Measurements from ENCODE around the gene FIP1L1.
"Not testable (repeated sequence)": the region's sequence is repeated elsewhere in the genome, so short reads cannot be mapped to it uniquely, and the experiment has no call there.

- TF ChIP-seq, protein P1, sequence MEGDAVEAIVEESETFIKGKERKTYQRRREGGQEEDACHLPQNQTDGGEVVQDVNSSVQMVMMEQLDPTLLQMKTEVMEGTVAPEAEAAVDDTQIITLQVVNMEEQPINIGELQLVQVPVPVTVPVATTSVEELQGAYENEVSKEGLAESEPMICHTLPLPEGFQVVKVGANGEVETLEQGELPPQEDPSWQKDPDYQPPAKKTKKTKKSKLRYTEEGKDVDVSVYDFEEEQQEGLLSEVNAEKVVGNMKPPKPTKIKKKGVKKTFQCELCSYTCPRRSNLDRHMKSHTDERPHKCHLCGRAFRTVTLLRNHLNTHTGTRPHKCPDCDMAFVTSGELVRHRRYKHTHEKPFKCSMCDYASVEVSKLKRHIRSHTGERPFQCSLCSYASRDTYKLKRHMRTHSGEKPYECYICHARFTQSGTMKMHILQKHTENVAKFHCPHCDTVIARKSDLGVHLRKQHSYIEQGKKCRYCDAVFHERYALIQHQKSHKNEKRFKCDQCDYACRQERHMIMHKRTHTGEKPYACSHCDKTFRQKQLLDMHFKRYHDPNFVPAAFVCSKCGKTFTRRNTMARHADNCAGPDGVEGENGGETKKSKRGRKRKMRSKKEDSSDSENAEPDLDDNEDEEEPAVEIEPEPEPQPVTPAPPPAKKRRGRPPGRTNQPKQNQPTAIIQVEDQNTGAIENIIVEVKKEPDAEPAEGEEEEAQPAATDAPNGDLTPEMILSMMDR (conservative IDR thresholded peaks at IDR 0.05 in 1 of 2, IDR thresholded peaks at IDR 0.05 in 1 of 2; ENCODE audit: extremely low read depth in 1 of 2, insufficient read depth in 1 of 2, low read depth in 1 of 2, low read length in 2 of 2), result not testable (repeated sequence)
- not testable (repeated sequence) for TF ChIP-seq EZH2 (IDR thresholded peaks at IDR 0.05; ENCODE audit: borderline replicate concordance, low read length)
Measured at GRCh38 chr4:53346392-53346791, 31.0 kb upstream of the FIP1L1 start.

Measured in mammary epithelial cell (primary cell).